Endothelial cell of umbilical vein (primary cell): Measurements from ENCODE around the gene LHX3. TPM values are rescaled to one million over a fixed set of nuclear protein-coding genes. Genes with fewer than 3 reads are reported as not detected.

Experiments used
- BruUV-seq: library from RNA; stranded (reverse); fragments of 400-500 nt; replicated peaks from 2 replicates; lab custom pipeline; 2021; lab: Mats Ljungman, UMichigan
- CTCF ChIA-PET: fragments of 300-600, 350-600 bp; sonication (Branson Sonifier 250); formaldehyde crosslinking; loops from one replicate; lab custom pipeline; 2021; ENCODE audit warnings: antibody characterized with exemption, inconsistent platforms; lab: Charles Lee
- POLR2A ChIA-PET: fragments of 300-600, 350-600 bp; sonication (Branson Sonifier 250); formaldehyde crosslinking; loops from one replicate; lab custom pipeline; 2021; ENCODE audit warnings: antibody characterized with exemption, inconsistent platforms; lab: Charles Lee
- DNase-seq: peaks from one replicate; pipeline ENCODE4 v3.0.0-alpha.2; 2011; ENCODE audit warnings: low read depth, low spot score
- FAIRE-seq: peaks from 2 replicates; lab custom pipeline; 2011; peaks lifted over from hg19 to GRCh38; lab: Jason Lieb, UNC
- H2AFZ ChIP-seq: 2 replicates; pipeline ENCODE4 v1.6.0; 2012; ENCODE audit warnings: low read depth, low read length, control low read depth, inconsistent platforms
- H3K27ac ChIP-seq: 2 replicates; pipeline ENCODE4 v1.5.1; 2011; ENCODE audit warnings: low read depth, mild to moderate bottlenecking, control low read depth, low read length, moderate library complexity; ENCODE audit not compliant: insufficient read depth
- H3K27me3 ChIP-seq, 2 experiments: 2 replicates each; pipeline versions ENCODE4 v1.6.0 to v1.6.1; 2011; ENCODE audit warnings: low read length in 2 of 2, mixed read lengths in 1 of 2; ENCODE audit not compliant: control insufficient read depth in 2 of 2, insufficient read depth in 2 of 2
- H3K36me3 ChIP-seq, 2 experiments: 2 replicates in 1 of 2; 3 replicates in 1 of 2; pipeline ENCODE4 v1.5.1; 2011; ENCODE audit warnings: low read length in 2 of 2, mild to moderate bottlenecking in 1 of 2, moderate library complexity in 1 of 2; ENCODE audit not compliant: control insufficient read depth in 2 of 2, insufficient read depth in 2 of 2; ENCODE audit errors: extremely low read depth in 1 of 2
- H3K4me1 ChIP-seq: 3 replicates; pipeline ENCODE4 v1.5.1; 2011; ENCODE audit warnings: mild to moderate bottlenecking, low read length; ENCODE audit not compliant: control insufficient read depth, insufficient read depth; ENCODE audit errors: extremely low read depth
- H3K4me2 ChIP-seq: 2 replicates; pipeline ENCODE4 v1.6.1; 2011; ENCODE audit warnings: low read length, control low read depth, mixed read lengths; ENCODE audit not compliant: insufficient read depth
- H3K4me3 ChIP-seq, 3 experiments: fragments of 200-600 bp in 1 of 3; sonication (generic), shearing (Covaris generic) in 1 of 3; replicated peaks in 1 of 3; 2 replicates each; pipeline ENCODE4 v1.5.1; 2011 to 2016; ENCODE audit warnings: control low read depth in 3 of 3, low read length in 3 of 3, mild to moderate bottlenecking in 2 of 3, inconsistent platforms in 1 of 3, low read depth in 1 of 3, moderate library complexity in 1 of 3; ENCODE audit not compliant: insufficient read depth in 1 of 3
- H3K79me2 ChIP-seq: 2 replicates; pipeline ENCODE4 v1.6.0; 2012; ENCODE audit warnings: low read length, inconsistent platforms; ENCODE audit not compliant: control insufficient read depth, insufficient read depth
- H3K9ac ChIP-seq: replicated peaks from 2 replicates; pipeline ENCODE3; 2011; ENCODE audit warnings: low read length, control low read depth; ENCODE audit not compliant: insufficient read depth; ENCODE audit errors: extremely low read depth
- H3K9me1 ChIP-seq: replicated peaks from 3 replicates; pipeline ENCODE4 v1.6.0; 2011; ENCODE audit warnings: mild to moderate bottlenecking, low read length; ENCODE audit not compliant: control insufficient read depth, insufficient read depth; ENCODE audit errors: extremely low read depth
- H3K9me3 ChIP-seq: replicated peaks from 2 replicates; pipeline ENCODE4 v1.5.1; 2012; ENCODE audit warnings: low read length, inconsistent platforms; ENCODE audit not compliant: control insufficient read depth, insufficient read depth
- H4K20me1 ChIP-seq: replicated peaks from 2 replicates; pipeline ENCODE3; 2011; ENCODE audit warnings: mild to moderate bottlenecking, low read length; ENCODE audit not compliant: control insufficient read depth, insufficient read depth; ENCODE audit errors: extremely low read depth
- EZH2 ChIP-seq: IDR thresholded peaks from 2 replicates; pipeline ENCODE4 v1.6.1; 2012; ENCODE audit warnings: borderline replicate concordance, low read depth, mild to moderate bottlenecking, moderate library complexity, low read length, inconsistent platforms; ENCODE audit not compliant: severe bottlenecking
- FOS ChIP-seq: IDR thresholded peaks from 2 replicates; pipeline ENCODE4 v1.6.1; 2011; ENCODE audit warnings: mild to moderate bottlenecking, low read length, moderate library complexity, borderline replicate concordance; ENCODE audit not compliant: insufficient read depth
- GATA2 ChIP-seq: IDR thresholded peaks from 2 replicates; pipeline ENCODE4 v1.7.0; 2011; ENCODE audit warnings: low read depth, mild to moderate bottlenecking, moderate library complexity, mixed read lengths, low read length; ENCODE audit not compliant: insufficient read length, insufficient read depth
- JUN ChIP-seq: IDR thresholded peaks from 2 replicates; pipeline ENCODE4 v1.6.1; 2011; ENCODE audit warnings: borderline replicate concordance, low read depth; ENCODE audit not compliant: insufficient read length, insufficient read depth
- MYC ChIP-seq: IDR thresholded peaks from one replicate; pipeline ENCODE4 v1.6.1; 2011; ENCODE audit warnings: mild to moderate bottlenecking, low read depth, low read length
- POLR2A ChIP-seq: IDR thresholded peaks from 2 replicates; pipeline ENCODE4 v1.6.1; 2012; ENCODE audit warnings: low read depth, mild to moderate bottlenecking, control low read depth, low read length
- POLR2AphosphoS5 ChIP-seq: IDR thresholded peaks from 2 replicates; pipeline ENCODE4 v1.6.1; 2012; ENCODE audit warnings: low read depth, mild to moderate bottlenecking, control low read depth, low read length, moderate library complexity; ENCODE audit not compliant: insufficient read depth
- dilution Hi-C: fragments of 300-500 bp; cut with MboI; formaldehyde crosslinking; loops from one replicate; pipeline ENCODE4 v1.15.0; 2019; ENCODE audit warnings: low sequenced_read_pairs; ENCODE audit not compliant: extremely low pct_ligation_motif_present
- intact Hi-C: fragments of 100-400 bp; cut with micrococcal nuclease; formaldehyde crosslinking; loops from one replicate; pipeline ENCODE4 v1.10.0; 2022
- polyA plus RNA-seq, 4 experiments: library from polyadenylated mRNA; depleted of rRNA in 3 of 4; stranded (reverse) in 3 of 4; unstranded in 1 of 4; fragments of >200 nt; gene quantifications; 2 replicates each; pipeline versions ENCODE4 v1.2.1 to v1.2.3, GENCODE V29; 2011 to 2012; ENCODE audit warnings: missing spikeins in 1 of 4
- total RNA-seq: library from RNA; stranded (reverse); gene quantifications from 2 replicates; pipeline ENCODE4 v1.2.3, GENCODE V29; 2021
- TF ChIP-seq, protein P1 (sequence below), 2 donors: IDR thresholded peaks; 1 replicate in 1 of 2; 2 replicates in 1 of 2; pipeline ENCODE4 v1.5.1; 2011; ENCODE audit warnings: low read length in 2 of 2, mild to moderate bottlenecking in 2 of 2, moderate library complexity in 2 of 2, control low read depth in 1 of 2, inconsistent platforms in 1 of 2, low read depth in 1 of 2; ENCODE audit not compliant: insufficient read depth in 1 of 2; ENCODE audit errors: extremely low read depth in 1 of 2
- TF ChIP-seq, protein P2 (sequence below): IDR thresholded peaks from 2 replicates; pipeline ENCODE4 v1.6.1; 2011; ENCODE audit not compliant: insufficient read depth, insufficient read length

Gene LHX3
- total and polyA plus RNA-seq, 2 donors (not counting 3 experiments of a cell fraction or from before 2014, with no cell fraction given), result not detected

DNA sequence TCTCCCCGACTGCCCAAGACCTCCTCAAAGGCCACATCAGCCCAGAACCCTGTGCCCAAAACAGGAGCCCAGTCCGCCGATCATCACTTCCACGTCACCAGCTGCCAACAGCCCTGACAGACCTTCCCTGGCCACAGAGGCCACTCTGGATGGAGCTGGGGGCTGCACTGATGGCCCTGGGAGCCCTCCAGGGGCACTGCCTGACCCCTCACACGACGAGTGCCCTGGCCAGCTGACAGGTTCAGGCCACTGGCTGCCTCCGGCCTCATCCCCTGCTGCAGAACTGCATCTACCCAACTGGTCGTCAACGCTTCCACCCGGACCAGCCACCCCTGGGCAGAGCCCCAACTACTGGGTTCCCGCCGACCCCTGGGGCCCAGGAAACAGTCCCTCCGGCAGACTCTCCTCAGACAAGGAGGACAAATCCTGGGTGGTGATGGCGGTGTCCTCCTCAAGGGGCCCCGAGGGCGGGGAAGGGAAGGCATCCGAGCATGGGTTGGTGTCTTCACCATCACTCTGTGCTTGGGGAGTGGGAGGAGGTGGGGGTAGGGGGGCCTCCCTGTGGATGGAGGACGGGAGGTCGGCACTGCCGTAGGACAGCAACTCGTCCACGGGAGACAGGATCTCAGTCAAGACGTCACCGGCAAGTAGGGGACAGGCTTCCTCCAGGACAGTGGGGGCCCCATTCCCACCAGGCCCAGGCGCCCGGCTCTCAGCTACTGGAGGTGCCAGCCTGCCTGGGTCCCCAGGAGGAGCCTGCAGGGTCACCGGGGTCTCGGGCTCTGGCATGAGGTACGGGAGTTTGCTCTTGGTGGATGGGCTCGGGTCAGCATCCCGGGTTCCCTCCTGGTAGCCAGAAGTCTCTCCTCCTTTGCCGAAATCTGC is 48.6 kb upstream of the LHX3 start:
- Histone ChIP-seq H2AFZ (no peak overlapping the region), H4K20me1 (no peaks in the 10 kb centered on the region)

More for the DNA sequence above, 48.6 kb upstream of the LHX3 start:
- intact Hi-C loops (no loop called here), dilution Hi-C loops (no loop called here)
- Histone ChIP-seq H3K79me2 (no peaks in the 10 kb centered on the region), H3K9me1 (no peaks in the 10 kb centered on the region), H3K4me3 (no peak overlapping the region), H3K9ac (no peak overlapping the region), H3K4me2 (no peak overlapping the region), H3K9me3 (no peaks in the 10 kb centered on the region), H3K4me1 (no peaks in the 10 kb centered on the region), H3K27ac (no peak overlapping the region), H3K36me3 (no peaks in the 10 kb centered on the region), H3K27me3 (peaks cover 0 to 2% of the 10 kb centered on the region in 2 experiments)
- TF ChIP-seq GATA2, result no peak
- no peak for TF ChIP-seq MYC
- TF ChIP-seq, protein P1, sequence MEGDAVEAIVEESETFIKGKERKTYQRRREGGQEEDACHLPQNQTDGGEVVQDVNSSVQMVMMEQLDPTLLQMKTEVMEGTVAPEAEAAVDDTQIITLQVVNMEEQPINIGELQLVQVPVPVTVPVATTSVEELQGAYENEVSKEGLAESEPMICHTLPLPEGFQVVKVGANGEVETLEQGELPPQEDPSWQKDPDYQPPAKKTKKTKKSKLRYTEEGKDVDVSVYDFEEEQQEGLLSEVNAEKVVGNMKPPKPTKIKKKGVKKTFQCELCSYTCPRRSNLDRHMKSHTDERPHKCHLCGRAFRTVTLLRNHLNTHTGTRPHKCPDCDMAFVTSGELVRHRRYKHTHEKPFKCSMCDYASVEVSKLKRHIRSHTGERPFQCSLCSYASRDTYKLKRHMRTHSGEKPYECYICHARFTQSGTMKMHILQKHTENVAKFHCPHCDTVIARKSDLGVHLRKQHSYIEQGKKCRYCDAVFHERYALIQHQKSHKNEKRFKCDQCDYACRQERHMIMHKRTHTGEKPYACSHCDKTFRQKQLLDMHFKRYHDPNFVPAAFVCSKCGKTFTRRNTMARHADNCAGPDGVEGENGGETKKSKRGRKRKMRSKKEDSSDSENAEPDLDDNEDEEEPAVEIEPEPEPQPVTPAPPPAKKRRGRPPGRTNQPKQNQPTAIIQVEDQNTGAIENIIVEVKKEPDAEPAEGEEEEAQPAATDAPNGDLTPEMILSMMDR (IDR thresholded peaks at IDR 0.05; ENCODE audit: extremely low read depth in 1 of 2, insufficient read depth in 1 of 2, low read depth in 1 of 2, low read length in 2 of 2), result no peak
- no peak for TF ChIP-seq POLR2A
- TF ChIP-seq, protein P2, sequence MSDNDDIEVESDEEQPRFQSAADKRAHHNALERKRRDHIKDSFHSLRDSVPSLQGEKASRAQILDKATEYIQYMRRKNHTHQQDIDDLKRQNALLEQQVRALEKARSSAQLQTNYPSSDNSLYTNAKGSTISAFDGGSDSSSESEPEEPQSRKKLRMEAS, result no peak
- TF ChIP-seq POLR2AphosphoS5, result no peak
- no peak for TF ChIP-seq FOS
- no peak for TF ChIP-seq EZH2
- no peak for TF ChIP-seq JUN
- no peak for FAIRE-seq
- BruUV-seq, result no TSS peak
- DNase-seq, result no peak
- CTCF ChIA-PET, result interaction anchor here (1.0 kb wide), 1 partner anchor 24 kb away, joined by 3 read pairs; no protein-coding TSS in a partner anchor
- POLR2A ChIA-PET, result no interaction called here
